ENCODE results near the gene FAM229B. TPM values are rescaled to one million over a fixed set of nuclear protein-coding genes. Genes with fewer than 3 reads are reported as not detected.

FAM229B gene
- total and polyA plus RNA-seq, 2 experiments from 2014 or later, result 12.0 to 57.3 TPM

DNA sequence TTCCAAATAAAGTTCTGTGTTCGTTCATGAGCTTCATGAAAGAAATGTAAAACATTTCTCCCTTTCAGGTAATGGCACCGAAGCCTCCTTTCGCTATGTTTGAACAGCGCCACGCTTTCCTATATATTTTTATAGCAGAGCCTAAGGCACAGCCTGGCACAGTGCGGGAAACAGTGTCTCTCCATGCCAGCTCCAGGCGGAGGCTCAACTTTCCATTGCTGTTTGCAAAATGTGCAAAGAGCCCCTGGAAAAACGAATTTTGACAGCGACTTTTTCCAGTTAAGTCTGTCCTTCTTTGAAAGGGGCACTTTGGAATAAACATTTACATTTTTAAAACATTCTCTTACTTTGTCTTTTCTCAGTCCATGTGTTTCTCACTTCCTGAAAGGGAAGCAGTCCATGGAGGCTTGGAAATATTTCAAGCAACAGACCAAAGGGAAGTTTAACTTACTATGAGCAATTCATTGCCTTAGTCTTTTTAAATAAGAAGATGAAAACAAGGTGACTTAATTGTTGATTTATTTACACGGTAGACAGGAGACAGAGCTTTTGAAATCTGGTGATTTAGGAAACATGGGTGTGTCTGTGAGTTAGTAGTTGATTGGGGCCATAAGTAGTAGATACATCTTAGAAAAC lies 32.7 kb upstream of the FAM229B start:
- peak; percentile 12 for DNase-seq
- Histone ChIP-seq H3K4me2 (ENCODE audit: unreplicated experiment) (no peak overlapping the region), H3F3A (ENCODE audit: insufficient read depth) (0 out of 2 replicates have a peak, but pooled peaks cover 3% of the 10 kb centered on the region), H3K79me2 (ENCODE audit: insufficient read depth) (no peaks in the 10 kb centered on the region), H3K9ac (no peak overlapping the region), H3K9me3 (ENCODE audit: low read depth) (no peaks in the 10 kb centered on the region), H3K27me3 (replicated peaks; ENCODE audit: insufficient read depth) (no peaks in the 10 kb centered on the region), H2AFZ (0 out of 2 replicates have a peak overlapping the region, but pooled peaks have one; percentile 24), H3K9me2 (ENCODE audit: insufficient read depth) (no peaks in the 10 kb centered on the region), H3K36me3 (ENCODE audit: low read depth) (no peaks in the 10 kb centered on the region), H3K4me3 (no peak overlapping the region), H3K27ac (no peak overlapping the region), H4K20me1 (ENCODE audit: insufficient read depth) (no peaks in the 10 kb centered on the region), H3K4me1 (ENCODE audit: insufficient read depth) (peaks cover 6% of the 10 kb centered on the region; the same call in 1 of the 2 replicates)
- WGBS, 2 experiments (ENCODE audit: low coverage in 1 of 2, low lambda C conversion rate in 2 of 2, missing lambda C conversion rate in 2 of 2), result 65 to 67% methylated on average over 10 of the region's 10 CpGs
- TF ChIP-seq EZH2 (IDR thresholded peaks at IDR 0.05; ENCODE audit: insufficient read depth, poor library complexity, severe bottlenecking) (no peak), EZH2phosphoT487 (IDR thresholded peaks at IDR 0.05; ENCODE audit: insufficient read depth, low read depth) (no peak)
- in situ Hi-C loops (cut with MboI), result no loop called here

DNA sequence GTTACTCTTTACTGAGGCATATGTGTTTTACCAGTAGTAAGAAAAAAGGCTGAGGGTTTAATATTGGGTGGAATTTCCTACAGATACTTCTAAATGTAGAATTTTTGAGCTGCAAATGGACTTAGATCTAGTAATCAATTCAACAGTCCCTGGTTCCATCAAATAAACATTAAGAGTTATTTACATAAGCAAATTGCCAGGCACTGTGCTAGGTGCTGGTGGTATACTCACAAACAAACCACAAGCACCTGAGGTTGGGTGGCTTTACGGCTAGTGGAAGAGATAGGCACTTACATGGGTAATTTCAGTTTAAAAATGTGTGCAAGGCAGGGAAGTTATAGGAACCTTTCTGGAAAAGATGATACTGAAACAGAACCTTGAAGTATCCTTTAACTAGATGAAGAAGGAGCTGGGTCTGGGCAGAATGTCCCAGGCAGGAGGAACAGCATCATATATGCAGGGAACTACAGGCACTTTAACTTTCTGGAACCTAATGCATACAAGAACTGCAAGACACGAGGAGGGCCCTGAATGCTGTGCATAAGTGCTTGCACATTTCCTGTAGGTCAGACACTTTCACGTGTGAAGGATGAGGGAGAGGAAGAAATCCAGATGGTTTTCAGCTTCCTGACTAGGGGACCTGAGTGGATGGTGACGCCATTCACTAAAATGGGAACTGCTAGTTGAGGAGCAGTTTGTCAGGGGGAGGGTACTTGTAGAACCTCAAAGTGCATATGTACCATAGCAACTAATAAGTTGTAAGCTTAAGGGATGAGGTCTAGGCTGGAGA lies 29.0 kb upstream of the FAM229B start:
- Histone ChIP-seq H2AFZ (no peak overlapping the region), H3K9me2 (ENCODE audit: insufficient read depth) (no peaks in the 10 kb centered on the region), H3K27me3 (replicated peaks; ENCODE audit: insufficient read depth) (no peaks in the 10 kb centered on the region), H3K27ac (no peak overlapping the region), H3K9ac (no peak overlapping the region), H3K9me3 (ENCODE audit: low read depth) (no peaks in the 10 kb centered on the region), H4K20me1 (ENCODE audit: insufficient read depth) (no peaks in the 10 kb centered on the region), H3K79me2 (ENCODE audit: insufficient read depth) (no peaks in the 10 kb centered on the region), H3K36me3 (ENCODE audit: low read depth) (no peaks in the 10 kb centered on the region), H3K4me3 (no peak overlapping the region), H3K4me1 (ENCODE audit: insufficient read depth) (peaks cover 15% of the 10 kb centered on the region; the same call in 1 of the 2 replicates), H3K4me2 (ENCODE audit: unreplicated experiment) (no peak overlapping the region), H3F3A (ENCODE audit: insufficient read depth) (0 out of 2 replicates have a peak, but pooled peaks cover 3% of the 10 kb centered on the region)
- in situ Hi-C loops (cut with MboI), result no loop called here
- WGBS, 2 experiments (ENCODE audit: low coverage in 1 of 2, low lambda C conversion rate in 2 of 2, missing lambda C conversion rate in 2 of 2), result 58 to 65% methylated on average over 4 of the region's 4 CpGs
- no peak for DNase-seq
- TF ChIP-seq EZH2phosphoT487 (IDR thresholded peaks at IDR 0.05; ENCODE audit: insufficient read depth, low read depth), result no peak
- TF ChIP-seq EZH2 (IDR thresholded peaks at IDR 0.05; ENCODE audit: insufficient read depth, poor library complexity, severe bottlenecking), result no peak

DNA sequence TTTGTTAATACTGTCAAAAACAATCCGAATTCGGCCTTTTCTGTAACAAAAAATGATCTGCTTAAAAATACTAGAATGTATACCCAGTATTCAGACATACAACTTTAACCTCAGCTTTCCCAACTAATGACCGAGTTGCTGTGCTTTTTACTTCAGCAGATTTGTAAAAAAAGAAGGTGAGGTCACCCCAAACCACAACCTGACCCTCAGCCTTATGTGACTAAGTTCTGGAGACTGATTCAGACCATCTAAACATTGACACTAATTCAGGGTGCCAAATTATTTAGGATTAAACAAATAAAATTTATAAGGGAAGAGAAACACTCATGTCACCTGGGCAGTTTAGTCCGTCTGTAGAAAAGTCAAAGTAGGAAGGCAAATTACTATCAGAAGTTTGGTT lies 25.8 kb upstream of the FAM229B start:
- Histone ChIP-seq H3K27me3 (replicated peaks; ENCODE audit: insufficient read depth) (no peaks in the 10 kb centered on the region), H3F3A (ENCODE audit: insufficient read depth) (peaks cover 10% of the 10 kb centered on the region; the same call in 1 of the 2 replicates), H3K4me1 (ENCODE audit: insufficient read depth) (peaks cover 9% of the 10 kb centered on the region; the same call in 1 of the 2 replicates), H3K4me3 (no peak overlapping the region), H2AFZ (no peak overlapping the region), H3K4me2 (ENCODE audit: unreplicated experiment) (no peak overlapping the region), H3K9me3 (ENCODE audit: low read depth) (no peaks in the 10 kb centered on the region), H4K20me1 (ENCODE audit: insufficient read depth) (no peaks in the 10 kb centered on the region), H3K79me2 (ENCODE audit: insufficient read depth) (no peaks in the 10 kb centered on the region), H3K9ac (no peak overlapping the region), H3K27ac (no peak overlapping the region), H3K9me2 (ENCODE audit: insufficient read depth) (no peaks in the 10 kb centered on the region), H3K36me3 (ENCODE audit: low read depth) (no peaks in the 10 kb centered on the region)
- TF ChIP-seq EZH2phosphoT487 (IDR thresholded peaks at IDR 0.05; ENCODE audit: insufficient read depth, low read depth) (no peak), EZH2 (IDR thresholded peaks at IDR 0.05; ENCODE audit: insufficient read depth, poor library complexity, severe bottlenecking) (no peak)
- in situ Hi-C loops (cut with MboI), result no loop called here
- 79 to 85% methylated on average over 4 of the region's 4 CpGs for WGBS, 2 experiments (ENCODE audit: low coverage in 1 of 2, low lambda C conversion rate in 2 of 2, missing lambda C conversion rate in 2 of 2)
- DNase-seq, result peak; percentile 70

DNA sequence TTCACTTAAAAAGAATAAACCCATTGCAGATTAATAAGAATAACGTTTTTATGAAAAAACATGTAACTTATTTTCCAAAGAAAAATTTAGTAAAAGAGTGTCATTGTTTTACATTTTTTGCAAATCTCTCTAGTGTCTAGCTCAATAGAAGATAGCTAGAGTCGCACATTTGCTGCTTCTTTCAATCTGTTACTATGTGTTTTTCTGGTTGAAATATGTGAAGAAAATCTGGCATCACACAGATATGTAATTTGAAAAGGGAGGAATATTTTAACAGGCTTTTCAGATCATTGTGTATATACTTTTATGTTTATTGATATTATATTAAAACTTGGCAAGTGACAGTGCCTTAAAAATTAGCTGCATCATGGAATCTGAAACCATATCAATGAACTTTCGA lies 24.4 kb upstream of the FAM229B start:
- H4K20me1 ChIP-seq (ENCODE audit: insufficient read depth), result no peaks in the 10 kb centered on the region
- H2AFZ ChIP-seq, result no peak overlapping the region
- H3K79me2 ChIP-seq (ENCODE audit: insufficient read depth), result no peaks in the 10 kb centered on the region
- no peak for DNase-seq
- H3K9me3 ChIP-seq (ENCODE audit: low read depth), result no peaks in the 10 kb centered on the region
- H3K4me2 ChIP-seq (ENCODE audit: unreplicated experiment), result no peak overlapping the region
- TF ChIP-seq EZH2phosphoT487 (IDR thresholded peaks at IDR 0.05; ENCODE audit: insufficient read depth, low read depth) (no peak), EZH2 (IDR thresholded peaks at IDR 0.05; ENCODE audit: insufficient read depth, poor library complexity, severe bottlenecking) (no peak)
- H3K9me2 ChIP-seq (ENCODE audit: insufficient read depth), result no peaks in the 10 kb centered on the region
- in situ Hi-C loops (cut with MboI), result no loop called here
- no peaks in the 10 kb centered on the region for H3K27me3 ChIP-seq (replicated peaks; ENCODE audit: insufficient read depth)
- WGBS, 2 experiments (ENCODE audit: low coverage in 1 of 2, low lambda C conversion rate in 2 of 2, missing lambda C conversion rate in 2 of 2), result 78 to 83% methylated on average over 3 of the region's 3 CpGs
- H3K4me1 ChIP-seq (ENCODE audit: insufficient read depth), result peaks cover 9% of the 10 kb centered on the region; the same call in 1 of the 2 replicates
- H3K9ac ChIP-seq, result no peak overlapping the region
- no peak overlapping the region for H3K27ac ChIP-seq
- H3K4me3 ChIP-seq, result no peak overlapping the region
- H3K36me3 ChIP-seq (ENCODE audit: low read depth), result no peaks in the 10 kb centered on the region
- peaks cover 21% of the 10 kb centered on the region for H3F3A ChIP-seq (ENCODE audit: insufficient read depth)
